HepG2 (cell line): ENCODE measurements around the gene CDH12. TPM values are rescaled to one million over a fixed set of nuclear protein-coding genes. Genes with fewer than 3 reads are reported as not detected.

Experiments
- ATAC-seq: fragments of 200-7000 bp; cut with Tn5 transposase; 3 replicates; pipeline ENCODE4 v1.9.1; 2020; ENCODE audit warnings: mild to moderate bottlenecking, moderate library complexity
- BruUV-seq: library from RNA; stranded (reverse); fragments of 400-500 nt; replicated peaks from 2 replicates; lab custom pipeline; 2021; lab: Mats Ljungman, UMichigan
- CTCF ChIA-PET: fragments of 300-600 bp; formaldehyde crosslinking; extraction: SDS; loops from one replicate; lab custom pipeline; 2021; ENCODE audit warnings: low total read pairs, inconsistent platforms, low intra/inter-chr PET ratio; lab: Yijun Ruan, JAX
- POLR2A ChIA-PET: fragments of 350-600 bp; sonication (Branson Sonifier 250); formaldehyde crosslinking; loops from one replicate; lab custom pipeline; 2020; ENCODE audit warnings: antibody characterized with exemption, inconsistent platforms; lab: Yijun Ruan, JAX
- DNase-seq: peaks from one replicate; pipeline ENCODE4 v3.0.0-alpha.2; 2015; ENCODE audit warnings: low spot score
- FAIRE-seq: peaks from 3 replicates; lab custom pipeline; 2011; peaks lifted over from hg19 to GRCh38; lab: Jason Lieb, UNC
- H2AFZ ChIP-seq: one replicate; pipeline ENCODE4 v1.6.1; 2011; ENCODE audit warnings: low read length, inconsistent platforms
- H3K27ac ChIP-seq: fragments of 300-600 bp; 3 replicates; pipeline ENCODE4 v1.8.0; 2011; ENCODE audit warnings: mixed run types, mild to moderate bottlenecking, mixed read lengths, low read length, inconsistent platforms; ENCODE audit not compliant: insufficient read depth; ENCODE audit errors: extremely low read length
- H3K27me3 ChIP-seq, 2 experiments: fragments of 200-600 bp in 1 of 2; 2 replicates in 1 of 2; 3 replicates in 1 of 2; pipeline versions ENCODE4 v1.6.0 to v1.8.0; 2011; ENCODE audit warnings: low read length in 2 of 2, mild to moderate bottlenecking in 2 of 2, moderate library complexity in 2 of 2, inconsistent platforms in 1 of 2; ENCODE audit not compliant: insufficient read depth in 2 of 2, control insufficient read depth in 1 of 2
- H3K36me3 ChIP-seq, 2 experiments: fragments of 200-600 bp in 1 of 2; replicated peaks in 1 of 2; 2 replicates in 1 of 2; 3 replicates in 1 of 2; pipeline versions ENCODE4 v1.5.1 to v1.8.0; 2011; ENCODE audit warnings: low read length in 2 of 2, inconsistent platforms in 1 of 2; ENCODE audit not compliant: insufficient read depth in 2 of 2, control insufficient read depth in 1 of 2
- H3K4me1 ChIP-seq: 2 replicates; pipeline ENCODE4 v1.5.1; 2012; ENCODE audit warnings: low read length, inconsistent platforms; ENCODE audit not compliant: insufficient read depth
- H3K4me2 ChIP-seq: 2 replicates; pipeline ENCODE4 v1.6.0; 2011; ENCODE audit warnings: low read depth, low read length, inconsistent platforms
- H3K4me3 ChIP-seq, 3 experiments: fragments of 200-600 bp in 1 of 3; sonication (generic), shearing (Covaris generic) in 1 of 3; replicated peaks in 1 of 3; 2 replicates each; pipeline ENCODE4 v1.5.1; 2011 to 2016; ENCODE audit warnings: low read length in 3 of 3, inconsistent platforms in 2 of 3, low read depth in 2 of 3, mild to moderate bottlenecking in 2 of 3, control low read depth in 1 of 3, mixed read lengths in 1 of 3; ENCODE audit not compliant: insufficient read depth in 1 of 3
- H3K79me2 ChIP-seq: one replicate; pipeline ENCODE4 v1.6.1; 2011; ENCODE audit warnings: low read length, inconsistent platforms; ENCODE audit not compliant: insufficient read depth
- H3K9ac ChIP-seq: 2 replicates; pipeline ENCODE4 v1.6.0; 2011; ENCODE audit warnings: mild to moderate bottlenecking, low read depth, low read length, inconsistent platforms; ENCODE audit not compliant: insufficient read depth
- H3K9me3 ChIP-seq: 2 replicates; pipeline ENCODE4 v1.5.1; 2012; ENCODE audit warnings: mild to moderate bottlenecking, low read length
- H4K20me1 ChIP-seq: 2 replicates; pipeline ENCODE4 v1.6.0; 2011; ENCODE audit warnings: inconsistent platforms, mild to moderate bottlenecking, low read length, moderate library complexity; ENCODE audit not compliant: insufficient read depth
- BRD4 ChIP-seq: sonication (generic); formaldehyde crosslinking; IDR thresholded peaks from 2 replicates; pipeline ENCODE4 v1.4.0; 2020; ENCODE audit warnings: missing genetic modification reagents
- HHEX ChIP-seq: IDR thresholded peaks from 2 replicates; pipeline ENCODE4 v1.6.1; 2016; ENCODE audit warnings: control low read depth
- PCBP2 ChIP-seq: fragments of 200-400 bp; formaldehyde crosslinking; optimal IDR thresholded peaks from 2 replicates; pipeline ENCODE3; 2018; ENCODE audit warnings: low read length, low read depth; ENCODE audit not compliant: poor library complexity, severe bottlenecking
- PRMT3 ChIP-seq: sonication (generic); formaldehyde crosslinking; IDR thresholded peaks from 2 replicates; pipeline ENCODE4 v1.8.1; 2022; ENCODE audit warnings: low read depth, mild to moderate bottlenecking, moderate library complexity, missing genetic modification reagents, borderline replicate concordance
- ZBTB21 ChIP-seq: sonication (generic); formaldehyde crosslinking; IDR thresholded peaks from 2 replicates; pipeline ENCODE4 v1.4.0; 2020; ENCODE audit warnings: missing genetic modification reagents
- ZNF781 ChIP-seq: sonication (generic); formaldehyde crosslinking; IDR thresholded peaks from 2 replicates; pipeline ENCODE4 v1.5.1; 2020; ENCODE audit warnings: borderline replicate concordance, mild to moderate bottlenecking, missing genetic modification reagents; ENCODE audit errors: not compliant biosample characterization
- WGBS: methylation state at CpG from one replicate; pipeline ENCODE4 v1.1.6; 2017; ENCODE audit warnings: low lambda C conversion rate; 5-methylcytosine and 5-hydroxymethylcytosine counted together
- in situ Hi-C: cut with HindIII; loops from 2 replicates; pipeline ENCODE4 v1.10.0; 2017; ENCODE audit warnings: low pct_unique_long_range_greater_than_20kb; ENCODE audit not compliant: extremely low pct_ligation_motif_present
- intact Hi-C: fragments of 100-400 bp; cut with micrococcal nuclease; formaldehyde crosslinking; loops from one replicate; pipeline ENCODE4 v1.10.0; 2022; ENCODE audit not compliant: unreplicated experiment
- polyA plus RNA-seq, 8 experiments: library from polyadenylated mRNA; depleted of rRNA in 3 of 8; stranded (reverse) in 7 of 8; unstranded in 1 of 8; fragments of >200 nt; fragmentation: Illumina TruSeq in 4 of 8; extraction: Trizol in 4 of 8; gene quantifications; 2 replicates each; pipeline versions ENCODE4 v1.2.1 to v1.2.3, GENCODE V29; 2011 to 2016; ENCODE audit warnings: low read depth in 4 of 8, missing spikeins in 1 of 8, mixed read lengths in 1 of 8; ENCODE audit not compliant: insufficient read depth in 1 of 8
- total RNA-seq, 5 experiments: library from RNA; depleted of rRNA; stranded (reverse); fragments of >200 nt; fragmentation: Illumina TruSeq; extraction: Trizol; gene quantifications; 2 replicates each; pipeline ENCODE4 v1.2.3, GENCODE V29; 2016; ENCODE audit warnings: low read depth in 1 of 5
- TF ChIP-seq, protein P1 (sequence below): sonication (generic); formaldehyde crosslinking; IDR thresholded peaks from 2 replicates; pipeline ENCODE4 v1.4.0; 2020; ENCODE audit warnings: missing genetic modification reagents, borderline replicate concordance
- TF ChIP-seq, protein P2 (sequence below), 2 experiments: sonication (generic) in 1 of 2; formaldehyde crosslinking in 1 of 2; IDR thresholded peaks; 2 replicates each; pipeline versions ENCODE4 v1.4.0 to v1.6.1; 2018 to 2020; ENCODE audit warnings: missing genetic modification reagents in 2 of 2, borderline replicate concordance in 1 of 2, low read depth in 1 of 2, mild to moderate bottlenecking in 1 of 2, missing biosample characterization in 1 of 2
- TF ChIP-seq, protein P3 (sequence below): sonication (generic); formaldehyde crosslinking; IDR thresholded peaks from 2 replicates; pipeline ENCODE4 v1.4.0; 2020; ENCODE audit warnings: missing genetic modification reagents

The CDH12 gene
- total and polyA plus RNA-seq, 2 of the 13 experiments (the other 11 are each of a cell fraction or from before 2014, with no cell fraction given): not detected

DNA sequence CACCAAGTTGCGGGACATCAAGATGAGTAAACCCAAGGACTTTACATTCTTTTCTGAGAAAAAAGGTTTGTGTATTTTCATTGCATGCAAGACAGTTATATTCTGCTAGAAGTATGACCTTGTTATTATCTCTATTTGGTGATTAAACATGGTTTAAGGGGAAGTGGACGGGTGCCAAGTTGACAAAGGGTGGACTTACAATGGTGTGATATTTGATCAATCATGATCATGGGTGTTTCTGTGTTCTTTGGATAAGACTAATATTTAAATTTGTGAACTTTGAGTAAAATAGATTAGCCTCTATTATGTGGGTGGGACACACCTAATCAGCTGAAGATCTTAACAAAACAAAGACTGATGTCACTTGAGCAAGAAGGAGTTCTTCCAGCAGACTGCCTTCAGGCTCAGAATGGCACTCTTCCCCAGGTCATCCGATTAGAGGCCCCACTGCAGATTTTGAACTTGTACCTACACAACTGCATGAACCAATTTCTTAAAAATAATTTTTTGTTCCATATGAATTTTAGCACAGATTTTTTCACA, 782.9 kb downstream of the CDH12 start:
- no peak overlapping the region for H2AFZ ChIP-seq
- TF ChIP-seq, protein P1, sequence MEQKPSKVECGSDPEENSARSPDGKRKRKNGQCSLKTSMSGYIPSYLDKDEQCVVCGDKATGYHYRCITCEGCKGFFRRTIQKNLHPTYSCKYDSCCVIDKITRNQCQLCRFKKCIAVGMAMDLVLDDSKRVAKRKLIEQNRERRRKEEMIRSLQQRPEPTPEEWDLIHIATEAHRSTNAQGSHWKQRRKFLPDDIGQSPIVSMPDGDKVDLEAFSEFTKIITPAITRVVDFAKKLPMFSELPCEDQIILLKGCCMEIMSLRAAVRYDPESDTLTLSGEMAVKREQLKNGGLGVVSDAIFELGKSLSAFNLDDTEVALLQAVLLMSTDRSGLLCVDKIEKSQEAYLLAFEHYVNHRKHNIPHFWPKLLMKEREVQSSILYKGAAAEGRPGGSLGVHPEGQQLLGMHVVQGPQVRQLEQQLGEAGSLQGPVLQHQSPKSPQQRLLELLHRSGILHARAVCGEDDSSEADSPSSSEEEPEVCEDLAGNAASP (CRISPR knock-in tag): no peak
- no peak for TF ChIP-seq ZNF781 (CRISPR knock-in tag)
- TF ChIP-seq PCBP2: no peak
- no peak for TF ChIP-seq HHEX
- TF ChIP-seq ZBTB21: no peak
- TF ChIP-seq, protein P2, sequence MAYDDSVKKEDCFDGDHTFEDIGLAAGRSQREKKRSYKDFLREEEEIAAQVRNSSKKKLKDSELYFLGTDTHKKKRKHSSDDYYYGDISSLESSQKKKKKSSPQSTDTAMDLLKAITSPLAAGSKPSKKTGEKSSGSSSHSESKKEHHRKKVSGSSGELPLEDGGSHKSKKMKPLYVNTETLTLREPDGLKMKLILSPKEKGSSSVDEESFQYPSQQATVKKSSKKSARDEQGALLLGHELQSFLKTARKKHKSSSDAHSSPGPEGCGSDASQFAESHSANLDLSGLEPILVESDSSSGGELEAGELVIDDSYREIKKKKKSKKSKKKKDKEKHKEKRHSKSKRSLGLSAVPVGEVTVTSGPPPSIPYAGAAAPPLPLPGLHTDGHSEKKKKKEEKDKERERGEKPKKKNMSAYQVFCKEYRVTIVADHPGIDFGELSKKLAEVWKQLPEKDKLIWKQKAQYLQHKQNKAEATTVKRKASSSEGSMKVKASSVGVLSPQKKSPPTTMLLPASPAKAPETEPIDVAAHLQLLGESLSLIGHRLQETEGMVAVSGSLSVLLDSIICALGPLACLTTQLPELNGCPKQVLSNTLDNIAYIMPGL (CRISPR knock-in tag; IDR thresholded peaks at IDR 0.05; ENCODE audit: borderline replicate concordance in 1 of 2, low read depth in 1 of 2): no peak
- no peak for TF ChIP-seq PRMT3 (CRISPR knock-in tag)
- TF ChIP-seq, protein P3, sequence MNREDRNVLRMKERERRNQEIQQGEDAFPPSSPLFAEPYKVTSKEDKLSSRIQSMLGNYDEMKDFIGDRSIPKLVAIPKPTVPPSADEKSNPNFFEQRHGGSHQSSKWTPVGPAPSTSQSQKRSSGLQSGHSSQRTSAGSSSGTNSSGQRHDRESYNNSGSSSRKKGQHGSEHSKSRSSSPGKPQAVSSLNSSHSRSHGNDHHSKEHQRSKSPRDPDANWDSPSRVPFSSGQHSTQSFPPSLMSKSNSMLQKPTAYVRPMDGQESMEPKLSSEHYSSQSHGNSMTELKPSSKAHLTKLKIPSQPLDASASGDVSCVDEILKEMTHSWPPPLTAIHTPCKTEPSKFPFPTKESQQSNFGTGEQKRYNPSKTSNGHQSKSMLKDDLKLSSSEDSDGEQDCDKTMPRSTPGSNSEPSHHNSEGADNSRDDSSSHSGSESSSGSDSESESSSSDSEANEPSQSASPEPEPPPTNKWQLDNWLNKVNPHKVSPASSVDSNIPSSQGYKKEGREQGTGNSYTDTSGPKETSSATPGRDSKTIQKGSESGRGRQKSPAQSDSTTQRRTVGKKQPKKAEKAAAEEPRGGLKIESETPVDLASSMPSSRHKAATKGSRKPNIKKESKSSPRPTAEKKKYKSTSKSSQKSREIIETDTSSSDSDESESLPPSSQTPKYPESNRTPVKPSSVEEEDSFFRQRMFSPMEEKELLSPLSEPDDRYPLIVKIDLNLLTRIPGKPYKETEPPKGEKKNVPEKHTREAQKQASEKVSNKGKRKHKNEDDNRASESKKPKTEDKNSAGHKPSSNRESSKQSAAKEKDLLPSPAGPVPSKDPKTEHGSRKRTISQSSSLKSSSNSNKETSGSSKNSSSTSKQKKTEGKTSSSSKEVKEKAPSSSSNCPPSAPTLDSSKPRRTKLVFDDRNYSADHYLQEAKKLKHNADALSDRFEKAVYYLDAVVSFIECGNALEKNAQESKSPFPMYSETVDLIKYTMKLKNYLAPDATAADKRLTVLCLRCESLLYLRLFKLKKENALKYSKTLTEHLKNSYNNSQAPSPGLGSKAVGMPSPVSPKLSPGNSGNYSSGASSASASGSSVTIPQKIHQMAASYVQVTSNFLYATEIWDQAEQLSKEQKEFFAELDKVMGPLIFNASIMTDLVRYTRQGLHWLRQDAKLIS: no peak
- no peak for TF ChIP-seq BRD4 (CRISPR knock-in tag)
- TF ChIP-seq, all 625 proteins: peak for 0
- ChIA-PET CTCF (no interaction called here), POLR2A (no interaction called here)
- Histone ChIP-seq H3K27ac (no peak overlapping the region), H3K4me2 (no peak overlapping the region), H3K9ac (no peak overlapping the region), H3K27me3 (no peaks in the 10 kb centered on the region), H3K79me2 (no peaks in the 10 kb centered on the region), H3K4me3 (no peak overlapping the region), H4K20me1 (no peaks in the 10 kb centered on the region), H3K9me3 (peaks cover 34% of the 10 kb centered on the region; the same call in 1 of the 2 replicates), H3K4me1 (no peaks in the 10 kb centered on the region), H3K36me3 (no peaks in the 10 kb centered on the region)
- FAIRE-seq: no peak
- in situ Hi-C loops (no loop called here), intact Hi-C loops (no loop called here)
- 9% methylated on average over 3 of the region's 3 CpGs for WGBS
- no peak for ATAC-seq
- no TSS peak for BruUV-seq
- no peak for DNase-seq
